Fibroblast of lung (primary cell): ENCODE data around the gene MRPL37. TPM values are rescaled to one million over a fixed set of nuclear protein-coding genes. Genes with fewer than 3 reads are reported as not detected.

Source experiments
- DNase-seq, 2 donors: peaks; one replicate each; pipeline versions ENCODE4 v3.0.0 to v3.0.0-alpha.2; 2010; ENCODE audit warnings: low read depth in 2 of 2
- H2AFZ ChIP-seq: 2 replicates; pipeline ENCODE4 v1.5.1; 2012; ENCODE audit warnings: low read length, control low read depth, inconsistent platforms
- H3K27ac ChIP-seq: 2 replicates; pipeline ENCODE4 v1.5.1; 2011; ENCODE audit warnings: low read length, control low read depth; ENCODE audit not compliant: insufficient read depth
- H3K27me3 ChIP-seq: 2 replicates; pipeline ENCODE4 v1.5.1; 2011; ENCODE audit warnings: mild to moderate bottlenecking, low read length; ENCODE audit not compliant: control insufficient read depth, insufficient read depth
- H3K36me3 ChIP-seq: 2 replicates; pipeline ENCODE4 v1.5.1; 2011; ENCODE audit warnings: low read length; ENCODE audit not compliant: control insufficient read depth, insufficient read depth
- H3K4me1 ChIP-seq: 2 replicates; pipeline ENCODE4 v1.5.1; 2011; ENCODE audit warnings: low read length; ENCODE audit not compliant: control insufficient read depth, insufficient read depth; ENCODE audit errors: extremely low read depth
- H3K4me2 ChIP-seq: 2 replicates; pipeline ENCODE4 v1.5.1; 2011; ENCODE audit warnings: low read length, control low read depth; ENCODE audit not compliant: insufficient read depth; ENCODE audit errors: extremely low read depth
- H3K4me3 ChIP-seq, 4 experiments: fragments of 200-600 bp in 1 of 4; sonication (generic) in 1 of 4; replicated peaks in 1 of 4; 2 replicates each; pipeline ENCODE4 v1.5.1; 2011 to 2016; ENCODE audit warnings: low read length in 4 of 4, low read depth in 3 of 4, mild to moderate bottlenecking in 3 of 4, control low read depth in 2 of 4, inconsistent platforms in 1 of 4, mixed read lengths in 1 of 4; ENCODE audit not compliant: insufficient read depth in 1 of 4; ENCODE audit errors: control extremely low read depth in 1 of 4
- H3K79me2 ChIP-seq: 2 replicates; pipeline ENCODE4 v1.5.1; 2012; ENCODE audit warnings: mild to moderate bottlenecking, low read length, inconsistent platforms; ENCODE audit not compliant: control insufficient read depth, insufficient read depth
- H3K9ac ChIP-seq: 2 replicates; pipeline ENCODE4 v1.5.1; 2011; ENCODE audit warnings: mild to moderate bottlenecking, low read length, control low read depth; ENCODE audit not compliant: insufficient read depth
- H3K9me3 ChIP-seq: 2 replicates; pipeline ENCODE4 v1.5.1; 2012; ENCODE audit warnings: low read depth, low read length; ENCODE audit not compliant: control insufficient read depth, insufficient read depth
- H4K20me1 ChIP-seq: 2 replicates; pipeline ENCODE4 v1.5.1; 2011; ENCODE audit warnings: low read length; ENCODE audit not compliant: control insufficient read depth, insufficient read depth; ENCODE audit errors: extremely low read depth
- EZH2 ChIP-seq: IDR thresholded peaks from 2 replicates; pipeline ENCODE4 v1.5.1; 2012; ENCODE audit warnings: low read length, control low read depth, mild to moderate bottlenecking; ENCODE audit errors: missing control alignments
- polyA plus RNA-seq, 2 donors: library from polyadenylated mRNA; depleted of rRNA in 1 of 2; stranded (reverse) in 1 of 2; unstranded in 1 of 2; fragments of >200 nt; gene quantifications; 2 replicates each; pipeline ENCODE4 v1.2.1, GENCODE V29; 2011 to 2012; ENCODE audit warnings: missing spikeins in 1 of 2
- total RNA-seq: library from RNA; depleted of rRNA; stranded (reverse); fragments of >200 nt; gene quantifications from 2 replicates; pipeline ENCODE4 v1.2.1, GENCODE V29; 2014
- TF ChIP-seq, protein P1 (sequence below), 2 donors: IDR thresholded peaks in 1 of 2; conservative IDR thresholded peaks in 1 of 2; 1 replicate in 1 of 2; 2 replicates in 1 of 2; pipeline ENCODE4 v1.5.1; 2011 to 2012; ENCODE audit warnings: low read length in 2 of 2, control low read depth in 1 of 2, inconsistent platforms in 1 of 2, low read depth in 1 of 2, mild to moderate bottlenecking in 1 of 2

The MRPL37 gene
- total and polyA plus RNA-seq, 2 donors (not counting 1 experiment from before 2014, with no cell fraction given) = 21.7 to 43.6 TPM

DNA sequence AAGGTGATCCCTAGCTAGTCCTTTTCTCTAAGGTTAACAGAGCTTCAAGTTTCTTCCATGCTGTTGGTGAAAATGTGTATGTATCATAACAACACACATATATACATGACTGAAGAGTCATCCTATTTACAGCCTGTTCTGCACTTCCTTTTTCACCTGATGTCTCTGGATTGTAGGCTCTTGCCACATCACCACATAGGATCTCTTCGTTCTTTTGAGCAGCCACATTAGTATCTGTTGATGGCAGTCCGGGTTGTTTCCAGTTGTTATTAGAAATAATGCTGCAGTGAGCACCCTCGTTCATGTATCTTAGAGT is 19.7 kb downstream of the MRPL37 start:
- H3K4me3 ChIP-seq = no peak overlapping the region
- H3K27ac ChIP-seq = peak overlapping the region; percentile 77
- peak overlapping the region; percentile 21 for H3K4me2 ChIP-seq

DNA sequence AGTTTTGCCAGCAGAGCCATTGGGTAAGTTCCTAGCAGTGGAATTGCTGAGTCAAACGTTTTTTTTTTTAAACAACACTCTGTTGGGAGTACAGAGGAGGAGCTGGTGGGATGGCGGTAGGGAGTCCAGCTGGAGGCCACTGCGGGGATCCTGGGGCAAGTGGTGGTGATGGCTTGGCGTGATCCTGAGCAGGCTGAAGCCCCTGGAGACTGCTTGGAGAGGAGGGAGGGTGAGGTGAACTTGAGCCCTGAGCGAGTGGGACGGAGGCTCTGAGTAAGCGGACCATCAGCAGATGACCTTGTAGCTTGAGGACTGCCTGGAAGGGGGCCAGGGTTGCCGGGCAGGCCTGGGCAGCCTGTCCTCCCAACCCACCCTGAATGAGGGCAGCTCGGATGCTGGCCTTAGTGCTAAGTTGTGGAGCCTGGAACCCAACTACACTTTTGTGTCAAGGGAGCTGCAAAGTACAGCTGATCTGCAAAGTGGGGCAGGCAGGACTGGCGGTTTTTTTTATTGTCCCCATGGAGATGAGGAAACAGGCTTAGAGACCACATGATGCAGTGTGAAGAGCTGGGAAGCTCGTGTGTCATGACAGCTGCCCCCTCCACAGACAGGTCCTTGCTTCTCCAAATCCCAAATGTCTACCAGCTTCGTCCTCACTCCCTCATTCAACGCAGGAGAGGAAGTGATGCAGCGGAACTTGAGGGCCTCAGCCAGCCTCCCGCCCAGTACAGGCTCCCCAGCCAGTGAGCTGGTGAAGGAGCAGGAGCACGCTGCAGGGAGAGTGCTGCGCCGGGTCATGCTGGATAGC is 20.2 kb downstream of the MRPL37 start:
- H3K27me3 ChIP-seq = no peaks in the 10 kb centered on the region
- H3K36me3 ChIP-seq = peaks cover 20% of the 10 kb centered on the region
- TF ChIP-seq, protein P1, sequence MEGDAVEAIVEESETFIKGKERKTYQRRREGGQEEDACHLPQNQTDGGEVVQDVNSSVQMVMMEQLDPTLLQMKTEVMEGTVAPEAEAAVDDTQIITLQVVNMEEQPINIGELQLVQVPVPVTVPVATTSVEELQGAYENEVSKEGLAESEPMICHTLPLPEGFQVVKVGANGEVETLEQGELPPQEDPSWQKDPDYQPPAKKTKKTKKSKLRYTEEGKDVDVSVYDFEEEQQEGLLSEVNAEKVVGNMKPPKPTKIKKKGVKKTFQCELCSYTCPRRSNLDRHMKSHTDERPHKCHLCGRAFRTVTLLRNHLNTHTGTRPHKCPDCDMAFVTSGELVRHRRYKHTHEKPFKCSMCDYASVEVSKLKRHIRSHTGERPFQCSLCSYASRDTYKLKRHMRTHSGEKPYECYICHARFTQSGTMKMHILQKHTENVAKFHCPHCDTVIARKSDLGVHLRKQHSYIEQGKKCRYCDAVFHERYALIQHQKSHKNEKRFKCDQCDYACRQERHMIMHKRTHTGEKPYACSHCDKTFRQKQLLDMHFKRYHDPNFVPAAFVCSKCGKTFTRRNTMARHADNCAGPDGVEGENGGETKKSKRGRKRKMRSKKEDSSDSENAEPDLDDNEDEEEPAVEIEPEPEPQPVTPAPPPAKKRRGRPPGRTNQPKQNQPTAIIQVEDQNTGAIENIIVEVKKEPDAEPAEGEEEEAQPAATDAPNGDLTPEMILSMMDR (conservative IDR thresholded peaks at IDR 0.05 in 1 of 2, IDR thresholded peaks at IDR 0.05 in 1 of 2; ENCODE audit: low read depth in 1 of 2, low read length in 2 of 2) = no peak
- no peak for TF ChIP-seq EZH2
- H3K4me1 ChIP-seq = peaks cover 24% of the 10 kb centered on the region
- no peaks in the 10 kb centered on the region for H3K79me2 ChIP-seq
- no peaks in the 10 kb centered on the region for H4K20me1 ChIP-seq
- H3K4me3 ChIP-seq = no peak overlapping the region
- H3K27ac ChIP-seq = peak overlapping the region; percentile 77
- no peaks in the 10 kb centered on the region for H3K9me3 ChIP-seq
- peak overlapping the region; percentile 27 for H3K9ac ChIP-seq
- no peak overlapping the region for H2AFZ ChIP-seq
- peak overlapping the region; percentile 46 for H3K4me2 ChIP-seq
- DNase-seq = peak; percentile 45 to 80

More for the DNA sequence above, 19.7 kb downstream of the MRPL37 start:
- H2AFZ ChIP-seq = no peak overlapping the region
- H3K27me3 ChIP-seq = no peaks in the 10 kb centered on the region
- no peak for TF ChIP-seq EZH2
- TF ChIP-seq, protein P1 (conservative IDR thresholded peaks at IDR 0.05 in 1 of 2, IDR thresholded peaks at IDR 0.05 in 1 of 2; ENCODE audit: low read depth in 1 of 2, low read length in 2 of 2) = no peak
- peaks cover 22% of the 10 kb centered on the region for H3K36me3 ChIP-seq
- H4K20me1 ChIP-seq = no peaks in the 10 kb centered on the region
- H3K4me1 ChIP-seq = peaks cover 24% of the 10 kb centered on the region
- H3K9ac ChIP-seq = no peak overlapping the region
- no peaks in the 10 kb centered on the region for H3K9me3 ChIP-seq
- no peaks in the 10 kb centered on the region for H3K79me2 ChIP-seq
- no peak for DNase-seq

DNA sequence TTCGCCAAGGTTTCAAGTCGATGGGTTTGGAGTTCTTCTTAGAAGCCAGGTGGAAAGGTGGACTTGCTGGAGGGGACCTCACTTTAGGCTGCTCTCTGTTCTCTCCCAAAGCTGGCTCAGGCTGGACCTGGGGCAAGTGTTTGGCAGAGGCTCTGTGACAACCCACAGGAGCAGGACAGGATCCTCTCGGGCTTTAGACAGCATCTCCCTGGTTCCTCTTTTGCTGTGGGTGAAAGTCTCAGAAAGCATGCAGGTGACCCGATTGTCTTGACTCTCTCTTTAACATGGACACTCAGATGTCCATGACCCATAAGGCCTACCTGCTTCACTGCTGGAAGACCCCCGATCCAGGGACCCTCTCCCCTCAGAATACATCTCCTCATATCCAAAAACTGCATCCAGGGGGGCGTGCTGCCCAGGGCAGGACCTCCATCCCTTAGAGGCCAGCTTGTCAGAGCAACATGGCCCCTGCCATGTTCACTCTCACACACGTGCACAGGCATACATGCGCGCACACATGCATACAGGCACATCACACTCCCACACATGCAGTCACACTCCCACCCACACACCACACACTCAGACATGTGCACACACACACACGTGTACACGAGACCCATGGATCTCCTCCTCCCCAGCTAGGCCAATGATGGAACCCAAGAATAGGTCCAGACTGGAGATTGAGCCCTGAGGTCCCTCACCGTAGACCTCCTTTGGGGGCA is 21.3 kb downstream of the MRPL37 start:
- DNase-seq = no peak
- TF ChIP-seq, protein P1 (conservative IDR thresholded peaks at IDR 0.05 in 1 of 2, IDR thresholded peaks at IDR 0.05 in 1 of 2; ENCODE audit: low read depth in 1 of 2, low read length in 2 of 2) = no peak
- TF ChIP-seq EZH2 = no peak
- Histone ChIP-seq H3K4me1 (peaks cover 24% of the 10 kb centered on the region), H3K4me2 (no peak overlapping the region), H4K20me1 (no peaks in the 10 kb centered on the region), H3K27me3 (no peaks in the 10 kb centered on the region), H2AFZ (no peak overlapping the region), H3K36me3 (peaks cover 16% of the 10 kb centered on the region), H3K9ac (no peak overlapping the region), H3K79me2 (no peaks in the 10 kb centered on the region), H3K4me3 (no peak overlapping the region), H3K27ac (peak overlapping the region; percentile 77), H3K9me3 (no peaks in the 10 kb centered on the region)
